Endodermal cell (in vitro differentiated cells): ENCODE results near the gene GCN1. TPM values are rescaled to one million over a fixed set of nuclear protein-coding genes. Genes with fewer than 3 reads are reported as not detected.

Experiments used
- DNase-seq: peaks from one replicate; pipeline ENCODE4 v3.0.0-alpha.2; 2017
- H3K27ac ChIP-seq: 2 replicates; pipeline ENCODE4 v1.5.1; 2013; ENCODE audit warnings: mild to moderate bottlenecking, low read depth, low read length, moderate library complexity
- H3K27me3 ChIP-seq: 2 replicates; pipeline ENCODE4 v1.6.1; 2013; ENCODE audit warnings: mild to moderate bottlenecking, low read length, moderate library complexity; ENCODE audit not compliant: insufficient read depth, control insufficient read depth, poor library complexity, severe bottlenecking
- H3K36me3 ChIP-seq: 2 replicates; pipeline ENCODE4 v1.7.0; 2013; ENCODE audit warnings: mild to moderate bottlenecking, low read length, moderate library complexity; ENCODE audit not compliant: control insufficient read depth, insufficient read depth
- H3K4me1 ChIP-seq: one replicate; pipeline ENCODE4 v1.7.0; 2013; ENCODE audit warnings: low read length; ENCODE audit not compliant: control insufficient read depth, insufficient read depth
- H3K4me3 ChIP-seq: 2 replicates; pipeline ENCODE4 v1.5.1; 2013; ENCODE audit warnings: mild to moderate bottlenecking, low read length, moderate library complexity
- H3K9ac ChIP-seq: 2 replicates; pipeline ENCODE4 v1.6.1; 2013; ENCODE audit warnings: mild to moderate bottlenecking, low read length, moderate library complexity; ENCODE audit not compliant: poor library complexity, severe bottlenecking; ENCODE audit errors: extremely low read depth
- H3K9me3 ChIP-seq: 2 replicates; pipeline ENCODE4 v1.6.1; 2013; ENCODE audit warnings: mild to moderate bottlenecking, low read length, moderate library complexity; ENCODE audit not compliant: control insufficient read depth
- H3K27ac Mint-ChIP-seq: 2 replicates; pipeline ENCODE4 v1.8.0; 2020; ENCODE audit warnings: mixed read lengths
- H3K27me3 Mint-ChIP-seq: 2 replicates; pipeline ENCODE4 v1.8.0; 2021; ENCODE audit warnings: mild to moderate bottlenecking, mixed read lengths; ENCODE audit not compliant: insufficient read depth
- H3K36me3 Mint-ChIP-seq: 2 replicates; pipeline ENCODE4 v1.8.0; 2020; ENCODE audit warnings: low read depth, mixed read lengths
- H3K4me1 Mint-ChIP-seq: 2 replicates; pipeline ENCODE4 v1.8.0; 2020; ENCODE audit warnings: mixed read lengths
- H3K4me3 Mint-ChIP-seq: 2 replicates; pipeline ENCODE4 v1.8.0; 2020; ENCODE audit warnings: mild to moderate bottlenecking, moderate library complexity, mixed read lengths
- H3K9me3 Mint-ChIP-seq: 2 replicates; pipeline ENCODE4 v1.8.0; 2020; ENCODE audit warnings: mild to moderate bottlenecking, mixed read lengths
- CTCF ChIP-seq: fragments of 200-600 bp; sonication (generic); conservative IDR thresholded peaks from 2 replicates; pipeline ENCODE4 v1.5.0; 2021; ENCODE audit warnings: antibody characterized with exemption, mild to moderate bottlenecking
- WGBS, 2 experiments: methylation state at CpG; one replicate each; pipeline versions ENCODE4 v1.1.5 to v1.1.7; 2013; ENCODE audit warnings: missing lambda C conversion rate in 2 of 2, mixed read lengths in 1 of 2; ENCODE audit not compliant: insufficient coverage in 1 of 2, insufficient read length in 1 of 2; 5-methylcytosine and 5-hydroxymethylcytosine counted together
- total RNA-seq, 2 donors: library from RNA; stranded (reverse); fragmentation: NEBNext Ultra II Directional in 1 of 2; extraction: Animal tissue kit (Norgen Biotek cat#: 25700) in 1 of 2; gene quantifications; 2 replicates in 1 of 2; 3 replicates in 1 of 2; pipeline ENCODE4 v1.2.1, GENCODE V29; 2021

GCN1 gene
- total RNA-seq, 2 donors from 2014 or later, result 133 to 143 TPM

- H3K9me3 ChIP-seq, result no peaks in the 10 kb centered on the region
- Mint-ChIP-seq H3K9me3 (no peaks in the 10 kb centered on the region), H3K4me3 (no peak overlapping the region), H3K4me1 (no peaks in the 10 kb centered on the region), H3K27ac (no peak overlapping the region), H3K36me3 (peaks cover 81% of the 10 kb centered on the region), H3K27me3 (no peaks in the 10 kb centered on the region)
- no peak for DNase-seq
- no peak overlapping the region for H3K27ac ChIP-seq
- WGBS, 2 experiments, result 89 to 95% methylated on average over 3 to 5 of the region's 5 CpGs
- H3K4me1 ChIP-seq, result no peaks in the 10 kb centered on the region
- H3K4me3 ChIP-seq, result no peak overlapping the region
- no peak for TF ChIP-seq CTCF
- peaks cover 93% of the 10 kb centered on the region for H3K36me3 ChIP-seq
- no peaks in the 10 kb centered on the region for H3K27me3 ChIP-seq
- H3K9ac ChIP-seq, result no peak overlapping the region
Measured at GRCh38 chr12:120175062-120175461, 19.5 kb downstream of the GCN1 start.

GRCh38 chr12:120172053-120172452 is 22.5 kb downstream of the GCN1 start:
- Histone ChIP-seq H3K4me1 (no peaks in the 10 kb centered on the region), H3K4me3 (no peak overlapping the region), H3K27ac (no peak overlapping the region), H3K36me3 (peaks cover 93% of the 10 kb centered on the region), H3K9me3 (no peaks in the 10 kb centered on the region), H3K27me3 (no peaks in the 10 kb centered on the region), H3K9ac (no peak overlapping the region)
- H3K36me3 Mint-ChIP-seq, result peaks cover 77% of the 10 kb centered on the region
- H3K4me1 Mint-ChIP-seq, result no peaks in the 10 kb centered on the region
- DNase-seq, result no peak
- no peaks in the 10 kb centered on the region for H3K9me3 Mint-ChIP-seq
- 97 to 100% methylated on average over 3 of the region's 3 CpGs for WGBS, 2 experiments
- H3K27me3 Mint-ChIP-seq, result no peaks in the 10 kb centered on the region
- TF ChIP-seq CTCF, result no peak
- no peak overlapping the region for H3K4me3 Mint-ChIP-seq
- H3K27ac Mint-ChIP-seq, result no peak overlapping the region

- H3K4me1 Mint-ChIP-seq, result no peaks in the 10 kb centered on the region
- Histone ChIP-seq H3K9ac (no peak overlapping the region), H3K4me3 (no peak overlapping the region), H3K27ac (no peak overlapping the region), H3K9me3 (no peaks in the 10 kb centered on the region), H3K27me3 (no peaks in the 10 kb centered on the region), H3K36me3 (peaks cover 82% of the 10 kb centered on the region), H3K4me1 (no peaks in the 10 kb centered on the region)
- H3K9me3 Mint-ChIP-seq, result no peaks in the 10 kb centered on the region
- no peak overlapping the region for H3K27ac Mint-ChIP-seq
- H3K27me3 Mint-ChIP-seq, result no peaks in the 10 kb centered on the region
- H3K36me3 Mint-ChIP-seq, result peaks cover 63% of the 10 kb centered on the region
- no peak for DNase-seq
- TF ChIP-seq CTCF, result no peak
- no peak overlapping the region for H3K4me3 Mint-ChIP-seq
- WGBS, 2 experiments, result 86 to 93% methylated on average over 7 of the region's 7 CpGs
Measured at GRCh38 chr12:120170631-120171030, 23.9 kb downstream of the GCN1 start.
